K562 (cell line): Measurements from ENCODE around the gene EXOC6. TPM values are rescaled to one million over a fixed set of nuclear protein-coding genes. Genes with fewer than 3 reads are reported as not detected.

ENCODE experiments used
- ATAC-seq: fragments of 200-7000 bp; cut with Tn5 transposase; 3 replicates; pipeline ENCODE4 v1.9.1; 2020; ENCODE audit warnings: moderate library complexity
- BruUV-seq: library from RNA; stranded (reverse); fragments of 400-500 nt; replicated peaks from 2 replicates; lab custom pipeline; 2021; lab: Mats Ljungman, UMichigan
- CTCF ChIA-PET: fragments of 300-600 bp; formaldehyde crosslinking; extraction: SDS; loops from one replicate; lab custom pipeline; 2021; ENCODE audit warnings: low intra/inter-chr PET ratio; lab: Yijun Ruan, JAX
- POLR2A ChIA-PET: fragments of 300-600, 350-650 bp; sonication (Branson Sonifier 250); formaldehyde crosslinking; extraction: SDS; loops from one replicate; lab custom pipeline; 2021; ENCODE audit warnings: antibody characterized with exemption, inconsistent platforms; lab: Yijun Ruan, JAX
- DNase-seq, 4 experiments: peaks; one replicate each; pipeline versions ENCODE4 v3.0.0 to v3.0.0-alpha.2; 2011 to 2018; ENCODE audit warnings: low spot score in 3 of 4, mixed read lengths in 3 of 4; ENCODE audit errors: extremely low read depth in 1 of 4
- FAIRE-seq: peaks from 2 replicates; lab custom pipeline; 2011; peaks lifted over from hg19 to GRCh38; lab: Jason Lieb, UNC
- H2AFZ ChIP-seq: 2 replicates; pipeline ENCODE4 v1.6.0; 2011; ENCODE audit warnings: low read depth, low read length, control low read depth, inconsistent platforms
- H3K27ac ChIP-seq: fragments of 200-600 bp; 3 replicates; pipeline ENCODE4 v1.8.0; 2011; ENCODE audit warnings: low read depth, mild to moderate bottlenecking, control low read depth, inconsistent platforms, low read length, moderate library complexity, mixed read lengths; ENCODE audit errors: extremely low read depth
- H3K27me3 ChIP-seq, 2 experiments: fragments of 300-600 bp in 1 of 2; 2 replicates in 1 of 2; 3 replicates in 1 of 2; pipeline versions ENCODE4 v1.6.0 to v1.8.0; 2011; ENCODE audit warnings: inconsistent platforms in 2 of 2, low read length in 2 of 2, mild to moderate bottlenecking in 1 of 2, mixed read lengths in 1 of 2, moderate library complexity in 1 of 2; ENCODE audit not compliant: control insufficient read depth in 2 of 2, insufficient read depth in 2 of 2
- H3K36me3 ChIP-seq: fragments of 300-600 bp; 3 replicates; pipeline ENCODE4 v1.8.0; 2011; ENCODE audit warnings: mild to moderate bottlenecking, low read length, inconsistent platforms; ENCODE audit not compliant: control insufficient read depth, insufficient read depth
- H3K4me1 ChIP-seq, 2 experiments: fragments of 200-600 bp in 1 of 2; replicated peaks in 1 of 2; 2 replicates in 1 of 2; 3 replicates in 1 of 2; pipeline versions ENCODE4 v1.5.1 to v1.8.0; 2011; ENCODE audit warnings: inconsistent platforms in 2 of 2, low read length in 2 of 2, mild to moderate bottlenecking in 1 of 2, mixed read lengths in 1 of 2, moderate library complexity in 1 of 2; ENCODE audit not compliant: control insufficient read depth in 2 of 2, insufficient read depth in 2 of 2
- H3K4me2 ChIP-seq: 2 replicates; pipeline ENCODE4 v1.6.1; 2011; ENCODE audit warnings: low read length, control low read depth, inconsistent platforms, mixed read lengths; ENCODE audit not compliant: insufficient read depth
- H3K4me3 ChIP-seq: fragments of 200-600 bp; sonication (generic), shearing (Covaris generic); 2 replicates; pipeline ENCODE4 v1.5.1; 2016; ENCODE audit warnings: control low read depth, inconsistent platforms
- H3K79me2 ChIP-seq: fragments of 200-600 bp; 3 replicates; pipeline ENCODE4 v1.8.0; 2011; ENCODE audit warnings: low read length, inconsistent platforms; ENCODE audit not compliant: control insufficient read depth, insufficient read depth
- H3K9ac ChIP-seq, 2 experiments: 2 replicates each; pipeline versions ENCODE4 v1.6.0 to v1.6.1; 2011; ENCODE audit warnings: low read depth in 2 of 2, low read length in 2 of 2, control low read depth in 1 of 2, inconsistent platforms in 1 of 2, mild to moderate bottlenecking in 1 of 2, mixed read lengths in 1 of 2; ENCODE audit not compliant: insufficient read depth in 1 of 2
- H3K9me1 ChIP-seq: one replicate; pipeline ENCODE4 v1.6.0; 2011; ENCODE audit warnings: inconsistent platforms, mild to moderate bottlenecking, low read length, moderate library complexity; ENCODE audit not compliant: control insufficient read depth, insufficient read depth
- H3K9me3 ChIP-seq: replicated peaks from 2 replicates; pipeline ENCODE4 v1.5.1; 2011; ENCODE audit warnings: low read depth, low read length, inconsistent platforms; ENCODE audit not compliant: control insufficient read depth, insufficient read depth
- H4K20me1 ChIP-seq: replicated peaks from 2 replicates; pipeline ENCODE4 v1.6.1; 2011; ENCODE audit warnings: low read length, inconsistent platforms, mixed read lengths; ENCODE audit not compliant: control insufficient read depth, insufficient read depth
- GATA2 ChIP-seq: sonication (generic); formaldehyde crosslinking; IDR thresholded peaks from 2 replicates; pipeline ENCODE4 v1.4.0; 2020; ENCODE audit warnings: mild to moderate bottlenecking, missing genetic modification reagents
- HNRNPLL ChIP-seq: fragments of 200-400 bp; formaldehyde crosslinking; IDR thresholded peaks from 2 replicates; pipeline ENCODE4 v1.6.1; 2017; ENCODE audit warnings: low read length, low read depth, mild to moderate bottlenecking; ENCODE audit not compliant: poor library complexity, severe bottlenecking
- HSF4 ChIP-seq: fragments of 250-450 bp; sonication (Bioruptor Pico); IDR thresholded peaks from 2 replicates; pipeline ENCODE4 v2.1.2; 2022; ENCODE audit warnings: mild to moderate bottlenecking, moderate library complexity, borderline replicate concordance
- SMAD2 ChIP-seq: fragments of 150-350 bp; IDR thresholded peaks from 2 replicates; pipeline ENCODE4 v1.6.1; 2014; ENCODE audit warnings: low read depth, mild to moderate bottlenecking, low read length
- STAT5A ChIP-seq: IDR thresholded peaks from 2 replicates; pipeline ENCODE4 v1.6.1; 2012; ENCODE audit warnings: low read length, inconsistent platforms, borderline replicate concordance
- TAF7 ChIP-seq: fragments of 450-650 bp; IDR thresholded peaks from 2 replicates; pipeline ENCODE4 v1.6.1; 2016; ENCODE audit warnings: missing genetic modification characterization, missing compliant biosample characterization
- ZKSCAN3 ChIP-seq: fragments of 250-450 bp; sonication (Bioruptor Pico); IDR thresholded peaks from 2 replicates; pipeline ENCODE4 v1.4.0; 2020
- ZNF354B ChIP-seq: fragments of 250-450 bp; sonication (Bioruptor Pico); IDR thresholded peaks from 2 replicates; pipeline ENCODE4 v1.4.0; 2020
- ZNF384 ChIP-seq: IDR thresholded peaks from 2 replicates; pipeline ENCODE4 v1.6.1; 2012; ENCODE audit warnings: low read depth, low read length, improper control_type of control experiment
- WGBS: fragments of 100-300 bp; shearing (Covaris generic); methylation state at CpG from one replicate; pipeline ENCODE4 v1.1.6; 2016; ENCODE audit warnings: low coverage, mixed read lengths; ENCODE audit not compliant: insufficient coverage; ENCODE audit errors: missing lambda C conversion rate; 5-methylcytosine and 5-hydroxymethylcytosine counted together
- in situ Hi-C: fragments of 300-500 bp; cut with MboI; formaldehyde crosslinking; loops from 4 replicates; pipeline ENCODE4 v1.15.0; 2018; ENCODE audit warnings: inconsistent platforms, mixed read lengths
- intact Hi-C: fragments of 100-400 bp; cut with micrococcal nuclease; formaldehyde crosslinking; loops from 2 replicates; pipeline ENCODE4 v1.14.2; 2022
- polyA plus RNA-seq, 8 experiments: library from polyadenylated mRNA; depleted of rRNA in 4 of 8; stranded (reverse) in 5 of 8; unstranded in 3 of 8; fragments of >200 nt; fragmentation: Nextera tagmentation in 2 of 8; fragmentation: Illumina TruSeq in 1 of 8; extraction: Ambion mirVana in 2 of 8; extraction: Trizol in 1 of 8; gene quantifications; 2 replicates each; pipeline versions ENCODE4 v1.2.1 to v1.2.3, GENCODE V29; 2011 to 2014; ENCODE audit warnings: inconsistent platforms in 1 of 8, missing spikeins in 1 of 8
- total RNA-seq, 7 experiments: library from RNA; depleted of rRNA in 6 of 7; stranded (reverse); fragments of >200 nt in 6 of 7; fragmentation: Illumina TruSeq in 2 of 7; extraction: Trizol in 2 of 7; gene quantifications; 2 replicates each; pipeline versions ENCODE4 v1.2.1 to v1.2.3, GENCODE V29; 2011 to 2021; ENCODE audit warnings: low replicate concordance in 1 of 7
- TF ChIP-seq, protein P1 (sequence below): sonication (generic); formaldehyde crosslinking; IDR thresholded peaks from 2 replicates; pipeline ENCODE4 v1.8.0; 2023; ENCODE audit warnings: mild to moderate bottlenecking, missing genetic modification reagents

The EXOC6 gene
- total and polyA plus RNA-seq, 9 of the 15 experiments (the other 6 are each of a cell fraction or from before 2014, with no cell fraction given), result 13.9 to 42.8 (median 24.9) TPM

- Histone ChIP-seq H3K9me3 (no peaks in the 10 kb centered on the region), H3K9me1 (no peaks in the 10 kb centered on the region), H3K4me3 (no peak overlapping the region), H3K36me3 (no peaks in the 10 kb centered on the region), H3K4me2 (no peak overlapping the region), H4K20me1 (no peaks in the 10 kb centered on the region), H3K27ac (no peak overlapping the region), H3K4me1 (peaks cover 0 to 5% of the 10 kb centered on the region in 2 experiments; a peak in 2 of 5 replicates), H3K9ac (no peak overlapping the region), H2AFZ (no peak overlapping the region), H3K27me3 (no peaks in the 10 kb centered on the region), H3K79me2 (peaks cover 91% of the 10 kb centered on the region)
- 43% methylated on average over 1 of the region's 1 CpG for WGBS
- BruUV-seq, result no TSS peak
- peak; percentile 49; the same call in 1 of the 2 replicates for TF ChIP-seq ZNF384
- no peak for TF ChIP-seq HNRNPLL
- ChIA-PET CTCF (no interaction called here), POLR2A (no interaction called here)
- in situ Hi-C loops (no loop called here), intact Hi-C loops (no loop called here)
- DNase-seq, result no peak
- peak; percentile 28; the same call in 1 of the 3 replicates for ATAC-seq
- FAIRE-seq, result no peak
Measured at GRCh38 chr10:92868557-92868956, 20.2 kb downstream of the EXOC6 start.

DNA sequence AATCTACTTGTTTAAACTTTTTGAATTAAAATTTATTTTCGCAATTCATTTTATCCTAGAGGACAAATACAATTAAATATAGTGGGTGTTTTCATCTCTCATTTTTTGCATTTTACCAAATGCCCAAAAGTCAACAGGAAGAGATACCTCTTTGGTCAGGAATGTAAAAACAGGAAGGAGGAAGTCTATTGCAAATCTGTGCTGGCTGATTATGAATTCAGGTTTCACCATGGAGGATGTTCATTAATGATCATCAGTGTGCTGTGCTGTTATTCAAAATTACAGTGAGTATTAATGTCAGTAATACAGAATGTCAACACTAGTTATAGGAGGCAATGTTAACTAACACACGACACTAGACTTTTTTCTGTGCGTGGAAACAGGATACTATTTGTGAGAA is 24.7 kb downstream of the EXOC6 start:
- H3K4me2 ChIP-seq, result no peak overlapping the region
- no peak for FAIRE-seq
- H3K79me2 ChIP-seq, result peaks cover 90% of the 10 kb centered on the region
- no peak for TF ChIP-seq GATA2 (CRISPR knock-in tag)
- TF ChIP-seq SMAD2, result no peak
- no peak for TF ChIP-seq STAT5A
- TF ChIP-seq ZKSCAN3 (CRISPR knock-in tag), result no peak
- TF ChIP-seq HSF4 (CRISPR knock-in tag), result no peak
- no peak for TF ChIP-seq TAF7 (tag)
- no peak for TF ChIP-seq ZNF354B (CRISPR knock-in tag)
- TF ChIP-seq, protein P1, sequence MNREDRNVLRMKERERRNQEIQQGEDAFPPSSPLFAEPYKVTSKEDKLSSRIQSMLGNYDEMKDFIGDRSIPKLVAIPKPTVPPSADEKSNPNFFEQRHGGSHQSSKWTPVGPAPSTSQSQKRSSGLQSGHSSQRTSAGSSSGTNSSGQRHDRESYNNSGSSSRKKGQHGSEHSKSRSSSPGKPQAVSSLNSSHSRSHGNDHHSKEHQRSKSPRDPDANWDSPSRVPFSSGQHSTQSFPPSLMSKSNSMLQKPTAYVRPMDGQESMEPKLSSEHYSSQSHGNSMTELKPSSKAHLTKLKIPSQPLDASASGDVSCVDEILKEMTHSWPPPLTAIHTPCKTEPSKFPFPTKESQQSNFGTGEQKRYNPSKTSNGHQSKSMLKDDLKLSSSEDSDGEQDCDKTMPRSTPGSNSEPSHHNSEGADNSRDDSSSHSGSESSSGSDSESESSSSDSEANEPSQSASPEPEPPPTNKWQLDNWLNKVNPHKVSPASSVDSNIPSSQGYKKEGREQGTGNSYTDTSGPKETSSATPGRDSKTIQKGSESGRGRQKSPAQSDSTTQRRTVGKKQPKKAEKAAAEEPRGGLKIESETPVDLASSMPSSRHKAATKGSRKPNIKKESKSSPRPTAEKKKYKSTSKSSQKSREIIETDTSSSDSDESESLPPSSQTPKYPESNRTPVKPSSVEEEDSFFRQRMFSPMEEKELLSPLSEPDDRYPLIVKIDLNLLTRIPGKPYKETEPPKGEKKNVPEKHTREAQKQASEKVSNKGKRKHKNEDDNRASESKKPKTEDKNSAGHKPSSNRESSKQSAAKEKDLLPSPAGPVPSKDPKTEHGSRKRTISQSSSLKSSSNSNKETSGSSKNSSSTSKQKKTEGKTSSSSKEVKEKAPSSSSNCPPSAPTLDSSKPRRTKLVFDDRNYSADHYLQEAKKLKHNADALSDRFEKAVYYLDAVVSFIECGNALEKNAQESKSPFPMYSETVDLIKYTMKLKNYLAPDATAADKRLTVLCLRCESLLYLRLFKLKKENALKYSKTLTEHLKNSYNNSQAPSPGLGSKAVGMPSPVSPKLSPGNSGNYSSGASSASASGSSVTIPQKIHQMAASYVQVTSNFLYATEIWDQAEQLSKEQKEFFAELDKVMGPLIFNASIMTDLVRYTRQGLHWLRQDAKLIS, result no peak

More for the DNA sequence above, 24.7 kb downstream of the EXOC6 start:
- POLR2A ChIA-PET, result no interaction called here
- Histone ChIP-seq H3K9me3 (no peaks in the 10 kb centered on the region), H3K27ac (no peak overlapping the region), H3K4me1 (peaks cover 0 to 14% of the 10 kb centered on the region in 2 experiments; a peak in 3 of 5 replicates), H3K4me3 (no peak overlapping the region), H3K9ac (no peak overlapping the region), H3K36me3 (no peaks in the 10 kb centered on the region; the same call in 2 of the 3 replicates), H4K20me1 (no peaks in the 10 kb centered on the region; the same call in none of the 2 replicates), H3K9me1 (no peaks in the 10 kb centered on the region), H3K27me3 (no peaks in the 10 kb centered on the region), H2AFZ (no peak overlapping the region)
- in situ Hi-C loops, result no loop called here
- no peak for ATAC-seq
- CTCF ChIA-PET, result no interaction called here
- intact Hi-C loops, result no loop called here
- WGBS, result 84% methylated on average over 3 of the region's 3 CpGs
- no TSS peak for BruUV-seq
- no peak for DNase-seq
